GM18951 (cell line): ENCODE measurements around the gene RGS16.

Experiments
- POLR2A ChIP-seq: IDR thresholded peaks from 4 replicates; pipeline ENCODE4 v1.6.1; 2011; ENCODE audit warnings: mild to moderate bottlenecking; ENCODE audit not compliant: insufficient read length, insufficient read depth; ENCODE audit errors: extremely low read depth
- in situ Hi-C: fragments of 300-500 bp; cut with MboI; formaldehyde crosslinking; loops from one replicate; pipeline ENCODE4 v1.12.0; 2022; ENCODE audit warnings: low sequenced_read_pairs, mixed read lengths, inconsistent platforms; ENCODE audit not compliant: unreplicated experiment

Gene RGS16

GRCh38 chr1:182598296-182598695 is 5.9 kb downstream of the RGS16 start:
- TF ChIP-seq POLR2A, result no peak
- in situ Hi-C loops, result loop anchor here (5.0 kb wide), 1 partner anchor 184 kb away; no protein-coding TSS in a partner anchor

GRCh38 chr1:182596934-182597333 is 7.3 kb downstream of the RGS16 start:
- in situ Hi-C loops, result loop anchor here (5.0 kb wide), 1 partner anchor 185 kb away; no protein-coding TSS in a partner anchor

GRCh38 chr1:182595641-182596240 is 8.4 kb downstream of the RGS16 start:
- TF ChIP-seq POLR2A, result no peak
- in situ Hi-C loops, result loop anchor here (5.0 kb wide), 1 partner anchor 187 kb away; no protein-coding TSS in a partner anchor

More at GRCh38 chr1:182596934-182597333, 7.3 kb downstream of the RGS16 start:
- TF ChIP-seq POLR2A, result no peak

- in situ Hi-C loops, result no loop called here
- no peak for TF ChIP-seq POLR2A
Observed at GRCh38 chr1:182589931-182590330, 14.3 kb downstream of the RGS16 start.

DNA sequence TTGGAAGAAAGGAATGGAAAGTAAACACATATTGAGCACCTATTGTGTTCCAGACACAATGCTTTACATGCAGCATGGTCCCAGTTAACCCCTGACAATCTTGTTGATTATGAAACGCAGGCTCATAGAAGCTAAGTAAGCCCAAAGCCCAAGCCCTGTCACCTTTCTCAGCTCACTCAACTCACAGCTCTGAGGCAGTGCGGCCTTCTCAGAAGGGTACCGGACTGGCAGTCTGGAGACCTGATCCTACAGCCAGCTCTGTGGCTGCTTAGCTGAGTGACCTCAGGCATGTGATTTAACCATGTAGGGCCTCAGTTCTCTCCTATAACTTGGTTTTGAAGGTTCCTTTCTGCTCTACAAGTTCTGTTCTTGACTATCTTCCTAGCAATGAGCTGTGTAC is 14.7 kb downstream of the RGS16 start:
- no peak for TF ChIP-seq POLR2A
- in situ Hi-C loops, result no loop called here

- peak; percentile 45 for TF ChIP-seq POLR2A
- in situ Hi-C loops, result no loop called here
Observed at GRCh38 chr1:182588500-182589396, 15.4 kb downstream of the RGS16 start, which contains the start of gene RNASEL. TSS of gene RNASEL (minus strand) at chr1:182589256. CDS start at chr1:182586806, 2,450 bp downstream.

GRCh38 chr1:182587666-182588499 is 16.3 kb downstream of the RGS16 start:
- no peak for TF ChIP-seq POLR2A
- in situ Hi-C loops, result no loop called here

DNA sequence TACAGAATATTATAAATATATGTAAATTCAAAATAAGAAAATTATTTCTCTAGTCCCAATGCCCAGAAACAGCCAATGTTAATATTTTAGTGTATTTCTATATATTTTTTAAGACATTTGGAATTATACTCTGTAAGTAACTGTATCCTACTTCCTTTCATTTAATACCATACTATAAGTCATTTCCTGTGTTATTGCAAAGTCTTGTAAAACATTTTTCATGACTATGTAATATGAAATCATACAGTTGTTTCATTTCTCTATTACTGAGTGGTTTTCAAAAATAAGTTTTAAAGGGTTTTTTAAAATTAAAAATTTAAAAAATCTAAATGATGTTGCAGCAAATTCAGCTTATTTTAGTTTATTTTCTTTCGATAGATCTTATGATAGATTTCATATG is 17.1 kb downstream of the RGS16 start:
- no peak for TF ChIP-seq POLR2A
- in situ Hi-C loops, result no loop called here

DNA sequence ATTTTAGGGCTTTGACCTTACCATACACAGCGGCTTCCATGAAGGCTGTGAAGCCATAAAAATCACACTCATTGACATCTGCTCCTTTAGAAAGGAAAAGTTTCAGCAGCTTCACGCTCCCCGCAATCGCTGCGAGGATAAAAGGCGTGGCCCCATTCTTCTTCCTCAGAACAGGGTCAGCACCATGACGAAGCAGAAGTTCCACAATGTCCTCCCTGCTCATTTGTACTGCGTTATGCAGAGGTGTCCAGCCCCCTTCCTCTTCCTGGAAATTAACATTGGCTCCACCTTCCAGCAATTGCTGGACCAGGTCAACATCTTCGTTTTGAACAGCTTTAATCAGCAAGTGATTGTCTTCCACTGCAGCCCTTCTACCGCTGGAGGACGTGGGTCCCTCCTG is 17.8 kb downstream of the RGS16 start:
- in situ Hi-C loops, result no loop called here
- TF ChIP-seq POLR2A, result no peak

DNA sequence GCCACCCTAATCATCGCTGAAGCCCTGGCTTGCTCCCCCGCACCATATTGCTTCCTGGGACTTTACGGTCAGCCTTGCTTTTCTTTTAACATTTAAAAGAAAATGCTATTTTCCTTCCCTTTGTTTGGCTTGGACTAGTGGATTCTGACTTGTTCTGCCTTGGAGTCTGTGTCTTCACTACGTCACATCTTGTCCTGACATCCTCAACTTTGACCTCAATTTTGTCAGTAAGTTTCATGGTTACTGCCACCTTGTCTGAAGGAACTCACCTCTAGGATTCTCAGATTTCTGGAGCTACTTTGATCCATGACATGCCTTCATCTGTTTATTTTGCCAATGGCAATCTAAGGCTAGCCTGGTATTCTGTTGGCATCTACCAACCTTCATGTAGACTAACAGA is 19.4 kb downstream of the RGS16 start:
- no peak for TF ChIP-seq POLR2A
- in situ Hi-C loops, result no loop called here

DNA sequence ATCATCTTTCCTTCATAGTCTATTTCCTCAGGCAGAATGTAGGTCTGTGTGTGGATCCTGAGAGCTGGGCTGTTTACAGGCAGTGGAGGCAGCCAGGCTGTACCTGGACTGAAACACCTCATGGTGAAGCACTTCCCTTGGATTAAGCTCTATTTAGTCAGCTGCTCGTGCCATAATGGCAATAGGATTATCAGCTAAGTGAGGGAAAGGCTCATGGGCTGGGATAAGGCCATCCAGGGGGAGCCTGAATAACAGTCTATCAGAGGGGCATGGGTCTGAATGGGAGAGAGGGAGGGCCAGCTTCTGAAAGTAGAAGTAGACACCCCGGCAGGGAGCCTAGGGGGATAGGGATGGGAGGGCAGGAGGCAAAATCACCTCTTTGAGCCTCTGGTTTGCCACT is 23.5 kb downstream of the RGS16 start:
- TF ChIP-seq POLR2A, result no peak
- in situ Hi-C loops, result no loop called here

DNA sequence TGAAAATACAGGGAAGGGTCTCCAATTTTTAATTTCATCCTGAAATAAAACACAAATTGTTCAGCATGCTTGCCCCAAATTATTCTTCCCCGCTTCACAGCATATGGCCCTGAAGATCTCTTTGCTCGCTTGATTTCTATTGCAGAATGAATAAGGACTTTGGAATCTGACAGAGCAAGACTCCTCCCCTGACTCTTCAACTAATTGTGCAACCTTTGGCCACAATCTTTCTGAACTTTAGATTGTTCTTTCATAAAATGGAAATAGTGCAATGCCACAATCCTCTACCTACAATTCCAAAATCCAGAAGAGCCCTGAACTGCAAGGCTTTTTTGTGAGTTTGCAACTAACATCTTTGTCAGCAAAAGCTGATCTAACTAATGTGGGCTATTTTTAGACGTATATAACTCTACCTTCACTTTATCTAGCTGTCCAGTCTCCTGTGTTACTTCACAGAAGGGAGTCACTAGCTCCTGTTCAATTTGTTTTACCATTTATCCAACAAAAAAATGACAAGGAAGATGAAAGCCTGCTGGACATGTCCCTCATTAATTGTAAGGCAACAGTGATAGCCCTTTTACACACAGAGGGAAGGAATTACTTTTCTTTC is 28.5 kb downstream of the RGS16 start:
- in situ Hi-C loops, result no loop called here
- no peak for TF ChIP-seq POLR2A
